ENCODE results near the gene MOCOS.

The MOCOS gene

DNA sequence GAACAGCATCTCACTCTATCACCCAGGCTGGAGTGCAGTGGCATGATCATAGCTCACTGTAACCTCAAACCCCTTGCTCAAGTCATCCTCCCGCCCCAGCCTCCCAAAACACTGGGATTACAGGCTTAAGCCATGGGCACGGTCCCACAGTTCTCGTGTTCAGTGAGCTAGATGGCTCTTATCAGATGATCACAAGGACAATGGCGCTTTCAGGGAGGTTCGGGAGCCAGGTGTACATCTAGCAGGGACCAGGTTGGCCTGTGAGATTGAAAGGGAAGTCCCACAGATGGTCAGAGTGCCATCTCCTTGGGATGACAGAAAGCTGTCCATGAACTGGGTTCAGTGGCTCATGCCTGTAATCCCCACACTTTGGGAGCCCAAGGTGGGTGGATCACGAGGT is 96.2 kb downstream of the MOCOS start:
- Histone ChIP-seq H3K27ac (ENCODE audit: low read length) (no peak overlapping the region), H3K36me3 (ENCODE audit: insufficient read depth, low read depth, low read length) (no peaks in the 10 kb centered on the region), H3K9ac (ENCODE audit: low read depth, low read length) (no peak overlapping the region), H3K4me3 (ENCODE audit: low read length) (no peak overlapping the region), H3K9me3 (ENCODE audit: insufficient read depth, low read depth, low read length) (no peaks in the 10 kb centered on the region), H3K27me3 (ENCODE audit: insufficient read depth, low read length) (no peaks in the 10 kb centered on the region; the same call in 1 of the 2 replicates), H3K4me1 (ENCODE audit: insufficient read depth, low read length) (no peaks in the 10 kb centered on the region)

DNA sequence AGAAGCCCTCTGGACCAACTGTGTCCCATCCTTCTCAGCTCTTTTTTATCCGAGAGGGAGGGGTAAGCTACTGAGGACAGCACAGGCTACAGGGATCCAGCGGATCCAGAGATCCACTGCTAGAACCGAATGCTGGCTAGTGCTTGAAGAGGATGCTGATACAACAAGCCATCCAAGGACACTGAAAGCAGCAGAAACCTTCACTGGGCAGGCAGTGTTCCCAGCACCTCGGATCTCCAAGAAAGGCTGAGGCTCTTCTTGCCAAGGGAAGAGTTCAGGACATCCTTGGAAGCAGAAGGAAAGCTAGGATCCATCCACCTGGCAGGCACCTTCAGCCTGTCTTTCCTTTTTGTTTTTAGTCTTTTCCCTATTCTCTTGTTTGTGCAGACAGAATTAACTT is 97.0 kb downstream of the MOCOS start:
- no peaks in the 10 kb centered on the region for H3K36me3 ChIP-seq (ENCODE audit: insufficient read depth, low read depth, low read length)
- no peaks in the 10 kb centered on the region for H3K4me1 ChIP-seq (ENCODE audit: insufficient read depth, low read length)
- H3K4me3 ChIP-seq (ENCODE audit: low read length), result no peak overlapping the region
- no peak overlapping the region for H3K27ac ChIP-seq (ENCODE audit: low read length)
- H3K9me3 ChIP-seq (ENCODE audit: insufficient read depth, low read depth, low read length), result no peaks in the 10 kb centered on the region
- H3K9ac ChIP-seq (ENCODE audit: low read depth, low read length), result no peak overlapping the region
- H3K27me3 ChIP-seq (ENCODE audit: insufficient read depth, low read length), result no peaks in the 10 kb centered on the region; the same call in 1 of the 2 replicates

DNA sequence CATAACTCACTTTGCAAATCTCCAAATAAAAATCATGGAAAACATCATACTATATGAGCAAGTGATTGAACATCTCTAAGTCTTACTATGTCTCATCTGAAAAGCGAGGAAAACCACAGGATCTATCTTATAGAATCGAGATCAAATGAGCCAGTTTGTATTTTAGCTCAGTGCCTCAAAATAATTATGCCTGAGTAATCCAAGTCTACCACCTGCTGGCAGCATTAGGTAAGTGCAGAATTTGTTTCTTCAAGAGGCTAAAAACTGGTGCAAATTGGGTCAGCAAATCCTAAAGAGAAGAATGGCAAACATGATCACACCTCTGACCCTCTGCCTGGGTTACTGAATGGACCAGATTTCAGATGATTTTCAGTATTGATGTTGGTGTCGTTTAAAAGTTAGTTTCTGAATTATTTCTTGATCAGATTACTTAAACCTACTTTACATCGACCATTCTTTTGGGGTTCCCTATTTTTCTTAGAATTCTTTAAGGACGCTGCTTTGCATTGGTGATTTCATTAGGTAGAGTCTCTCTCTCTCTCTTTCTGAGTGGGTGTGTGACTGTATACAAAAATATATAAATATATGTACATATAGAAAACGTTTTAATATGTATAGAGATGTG is 97.5 kb downstream of the MOCOS start:
- Histone ChIP-seq H3K9ac (ENCODE audit: low read depth, low read length) (no peak overlapping the region), H3K9me3 (ENCODE audit: insufficient read depth, low read depth, low read length) (no peaks in the 10 kb centered on the region), H3K36me3 (ENCODE audit: insufficient read depth, low read depth, low read length) (no peaks in the 10 kb centered on the region), H3K27me3 (ENCODE audit: insufficient read depth, low read length) (no peaks in the 10 kb centered on the region; the same call in 1 of the 2 replicates), H3K4me1 (ENCODE audit: insufficient read depth, low read length) (no peaks in the 10 kb centered on the region), H3K27ac (ENCODE audit: low read length) (no peak overlapping the region), H3K4me3 (ENCODE audit: low read length) (no peak overlapping the region)

DNA sequence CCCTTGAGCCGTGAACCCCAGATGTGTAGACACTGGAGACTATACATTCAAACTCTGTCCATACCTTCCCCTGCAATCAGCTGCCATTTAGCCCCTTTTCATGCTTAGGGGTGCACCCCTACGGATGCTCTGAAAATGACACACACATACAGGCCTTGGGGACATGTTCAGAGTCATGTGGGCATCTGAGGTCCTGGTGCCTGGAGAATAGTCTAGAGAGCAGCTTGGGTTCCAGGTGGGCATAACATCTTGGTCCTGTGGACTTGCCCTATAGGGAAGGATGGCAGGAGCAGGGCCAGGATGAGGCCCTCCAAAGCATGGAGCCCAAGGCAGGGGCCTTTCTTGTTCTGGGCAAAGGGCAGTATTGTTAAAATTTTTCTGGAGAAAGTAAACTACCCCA is 100.4 kb downstream of the MOCOS start:
- Histone ChIP-seq H3K36me3 (ENCODE audit: insufficient read depth, low read depth, low read length) (no peaks in the 10 kb centered on the region), H3K27me3 (ENCODE audit: insufficient read depth, low read length) (no peaks in the 10 kb centered on the region), H3K9me3 (ENCODE audit: insufficient read depth, low read depth, low read length) (no peaks in the 10 kb centered on the region), H3K27ac (ENCODE audit: low read length) (no peak overlapping the region), H3K9ac (ENCODE audit: low read depth, low read length) (no peak overlapping the region), H3K4me3 (ENCODE audit: low read length) (no peak overlapping the region), H3K4me1 (ENCODE audit: insufficient read depth, low read length) (no peaks in the 10 kb centered on the region)

DNA sequence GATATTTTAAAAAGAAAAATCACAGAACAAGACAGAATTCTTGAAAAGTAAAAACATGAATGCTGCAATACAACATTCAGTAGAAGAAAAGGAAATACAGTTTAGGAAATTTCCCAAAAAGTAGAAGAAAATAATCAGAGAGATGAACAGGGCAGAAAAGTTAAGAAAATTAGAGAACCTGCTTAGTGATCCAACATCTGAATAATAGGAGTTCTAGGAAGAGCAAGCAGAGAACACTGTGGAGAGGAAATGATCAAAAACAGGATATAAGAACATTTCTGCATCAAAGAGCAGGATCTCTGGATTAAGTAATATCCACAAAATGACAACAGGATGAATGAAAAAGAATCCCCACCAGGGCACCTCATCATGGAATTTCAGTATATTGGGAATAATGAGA is 101.4 kb downstream of the MOCOS start:
- Histone ChIP-seq H3K36me3 (ENCODE audit: insufficient read depth, low read depth, low read length) (no peaks in the 10 kb centered on the region), H3K4me1 (ENCODE audit: insufficient read depth, low read length) (no peaks in the 10 kb centered on the region), H3K9ac (ENCODE audit: low read depth, low read length) (no peak overlapping the region), H3K4me3 (ENCODE audit: low read length) (no peak overlapping the region), H3K27ac (ENCODE audit: low read length) (no peak overlapping the region), H3K27me3 (ENCODE audit: insufficient read depth, low read length) (peaks cover 8% of the 10 kb centered on the region), H3K9me3 (ENCODE audit: insufficient read depth, low read depth, low read length) (no peaks in the 10 kb centered on the region)

DNA sequence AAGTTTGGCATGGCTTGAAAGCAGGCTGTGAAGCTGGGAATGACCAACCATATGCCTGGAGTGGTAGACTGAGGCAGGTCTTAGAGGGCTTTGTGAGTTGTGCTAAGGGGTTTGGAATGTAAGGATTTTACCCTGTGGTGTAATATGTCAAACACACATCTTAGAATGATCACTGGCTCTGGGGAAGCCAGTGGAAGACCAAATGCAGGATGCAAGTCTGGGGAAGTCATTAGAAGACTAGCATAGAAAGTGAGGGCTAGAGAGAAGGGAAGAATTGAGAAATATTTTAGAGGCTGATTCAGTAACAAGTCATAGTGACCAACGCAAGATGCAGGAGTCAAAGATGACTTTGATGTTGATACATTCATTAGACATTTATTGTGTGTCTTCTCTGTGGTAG is 106.7 kb downstream of the MOCOS start:
- Histone ChIP-seq H3K4me1 (ENCODE audit: insufficient read depth, low read length) (peaks cover 6% of the 10 kb centered on the region; the same call in 1 of the 2 replicates), H3K27me3 (ENCODE audit: insufficient read depth, low read length) (peaks cover 41% of the 10 kb centered on the region), H3K27ac (ENCODE audit: low read length) (no peak overlapping the region), H3K9me3 (ENCODE audit: insufficient read depth, low read depth, low read length) (no peaks in the 10 kb centered on the region), H3K4me3 (ENCODE audit: low read length) (no peak overlapping the region), H3K9ac (ENCODE audit: low read depth, low read length) (no peak overlapping the region), H3K36me3 (ENCODE audit: insufficient read depth, low read depth, low read length) (no peaks in the 10 kb centered on the region)

DNA sequence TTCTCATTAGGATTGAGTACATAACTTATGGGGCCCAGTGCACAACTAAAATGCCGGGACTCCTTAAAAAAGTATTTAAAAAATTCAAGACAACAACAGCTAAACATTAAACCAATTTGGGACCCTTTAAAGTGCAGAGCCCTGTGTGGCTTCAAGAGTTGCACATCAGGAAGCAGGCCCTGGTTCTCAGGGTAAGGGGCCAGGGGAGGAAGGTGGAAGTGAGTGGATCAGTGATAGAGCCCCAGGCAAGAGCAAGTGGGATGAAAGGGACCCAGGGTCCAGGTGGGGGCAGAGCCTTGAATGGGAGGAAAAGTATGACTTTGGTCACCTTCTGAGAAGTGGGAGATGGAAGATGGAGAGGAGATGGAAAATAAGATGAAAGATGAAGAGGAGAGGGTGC is 107.9 kb downstream of the MOCOS start:
- H3K9ac ChIP-seq (ENCODE audit: low read depth, low read length), result no peak overlapping the region
- no peaks in the 10 kb centered on the region for H3K9me3 ChIP-seq (ENCODE audit: insufficient read depth, low read depth, low read length)
- H3K4me1 ChIP-seq (ENCODE audit: insufficient read depth, low read length), result peaks cover 8% of the 10 kb centered on the region; the same call in 1 of the 2 replicates
- H3K27me3 ChIP-seq (ENCODE audit: insufficient read depth, low read length), result peaks cover 53% of the 10 kb centered on the region
- no peak overlapping the region for H3K27ac ChIP-seq (ENCODE audit: low read length)
- H3K36me3 ChIP-seq (ENCODE audit: insufficient read depth, low read depth, low read length), result no peaks in the 10 kb centered on the region
- H3K4me3 ChIP-seq (ENCODE audit: low read length), result no peak overlapping the region

DNA sequence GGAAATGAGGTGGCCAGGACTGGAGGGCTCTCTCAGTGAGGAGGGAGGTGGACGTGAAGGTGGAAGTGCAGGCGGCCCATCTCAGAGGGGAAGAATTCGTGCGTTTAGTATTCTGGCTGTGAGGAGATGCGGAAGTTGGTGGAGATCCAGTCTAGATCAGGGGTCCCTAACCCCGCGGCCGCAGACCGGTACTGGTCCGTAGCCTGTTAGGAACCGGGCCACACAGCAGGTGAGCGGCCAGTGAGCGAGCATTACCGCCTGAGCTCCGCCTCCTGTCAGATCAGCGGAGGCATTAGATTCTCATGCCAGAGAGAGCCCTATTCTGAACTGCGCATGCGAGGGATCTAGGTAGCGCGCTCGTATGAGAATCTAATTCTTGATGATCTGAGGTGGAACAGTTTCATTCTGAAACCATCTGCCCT is 108.6 kb downstream of the MOCOS start:
- Histone ChIP-seq H3K36me3 (ENCODE audit: insufficient read depth, low read depth, low read length) (no peaks in the 10 kb centered on the region), H3K4me3 (ENCODE audit: low read length) (peak overlapping the region; percentile 41; the same call in 1 of the 2 replicates), H3K4me1 (ENCODE audit: insufficient read depth, low read length) (peaks cover 8% of the 10 kb centered on the region; the same call in 1 of the 2 replicates), H3K27ac (ENCODE audit: low read length) (no peak overlapping the region), H3K9ac (ENCODE audit: low read depth, low read length) (no peak overlapping the region), H3K9me3 (ENCODE audit: insufficient read depth, low read depth, low read length) (no peaks in the 10 kb centered on the region), H3K27me3 (ENCODE audit: insufficient read depth, low read length) (peaks cover 56% of the 10 kb centered on the region)

DNA sequence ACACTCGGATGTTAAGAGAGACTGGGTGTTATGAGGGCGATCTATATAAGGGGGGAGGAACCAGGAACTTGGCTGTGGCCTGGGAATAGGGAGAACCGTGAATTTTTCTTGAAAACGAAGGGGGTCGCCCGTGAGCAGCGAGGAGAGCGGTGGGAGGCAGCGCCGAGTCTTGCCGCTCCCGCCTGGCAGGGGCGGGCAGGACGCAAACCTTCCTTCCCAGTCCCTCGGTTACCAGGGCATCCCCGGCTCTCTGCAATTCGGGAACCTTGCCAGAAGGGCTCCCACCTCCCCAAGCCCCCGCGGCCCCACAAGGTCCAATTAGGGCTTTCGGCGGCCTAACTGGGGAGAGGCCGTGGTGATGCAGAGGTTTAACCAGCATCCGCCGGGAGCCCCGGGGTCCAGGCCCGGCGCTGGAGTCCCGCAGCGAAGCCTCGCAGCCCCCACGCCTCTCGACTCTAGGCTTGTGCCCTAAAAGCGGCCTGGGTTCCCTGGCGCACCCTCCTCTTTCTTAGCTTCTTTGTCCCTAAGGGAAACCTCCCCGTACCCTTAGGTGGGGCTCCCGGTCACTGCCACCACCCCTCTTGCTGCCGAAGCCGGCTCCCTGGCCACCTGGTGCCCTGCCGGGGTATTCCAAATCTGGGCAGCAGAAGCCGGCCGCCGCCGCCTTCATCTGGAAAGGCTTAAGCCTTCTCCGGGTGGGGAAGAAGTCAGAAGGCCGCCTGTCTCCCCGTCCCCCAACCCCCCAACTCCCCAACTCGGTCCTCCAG is 109.5 kb downstream of the MOCOS start:
- H3K9me3 ChIP-seq (ENCODE audit: insufficient read depth, low read depth, low read length), result no peaks in the 10 kb centered on the region
- peak overlapping the region; percentile 54; the same call in 1 of the 2 replicates for H3K9ac ChIP-seq (ENCODE audit: low read depth, low read length)
- H3K4me1 ChIP-seq (ENCODE audit: insufficient read depth, low read length), result peaks cover 8% of the 10 kb centered on the region; the same call in 1 of the 2 replicates
- peak overlapping the region; percentile 72 for H3K4me3 ChIP-seq (ENCODE audit: low read length)
- no peak overlapping the region for H3K27ac ChIP-seq (ENCODE audit: low read length)
- H3K27me3 ChIP-seq (ENCODE audit: insufficient read depth, low read length), result peaks cover 56% of the 10 kb centered on the region
- H3K36me3 ChIP-seq (ENCODE audit: insufficient read depth, low read depth, low read length), result no peaks in the 10 kb centered on the region

DNA sequence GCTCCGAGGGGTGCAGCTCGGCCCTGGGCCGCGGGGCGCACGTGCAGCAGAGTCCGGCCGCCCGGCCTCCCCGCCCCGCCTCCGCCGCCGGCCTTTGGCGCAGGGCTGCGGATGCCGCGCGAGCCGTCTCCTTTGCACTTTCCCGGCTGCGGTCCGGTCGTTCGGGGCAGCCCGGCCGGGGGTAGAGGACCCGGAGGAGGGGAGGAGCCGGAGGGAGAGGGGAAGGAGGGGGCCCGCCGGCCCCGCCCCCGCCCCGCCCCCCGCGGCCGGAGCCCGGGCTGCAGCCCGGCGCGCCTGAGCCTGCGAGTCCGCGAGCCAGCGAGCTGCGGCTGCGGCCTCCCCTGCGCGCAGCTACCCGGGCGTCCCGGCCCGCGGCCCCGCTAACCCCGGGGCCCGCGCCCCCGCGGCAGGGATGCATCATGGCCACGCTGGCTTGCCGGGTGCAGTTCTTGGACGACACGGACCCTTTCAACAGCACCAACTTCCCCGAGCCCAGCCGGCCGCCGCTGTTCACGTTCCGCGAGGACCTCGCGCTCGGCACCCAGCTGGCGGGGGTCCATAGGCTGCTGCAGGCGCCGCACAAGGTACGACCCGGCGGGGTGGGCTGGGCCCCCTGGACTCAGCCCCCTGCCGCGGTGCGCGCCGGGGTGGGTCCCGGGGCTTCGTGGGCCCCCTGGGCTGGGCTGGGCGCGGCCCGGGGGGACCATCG is 110.3 kb downstream of the MOCOS start, which contains the start of gene FHOD3:
Gene FHOD3 (plus strand): TSS at position 297 of the 709 bp plus-strand sequence. CDS start 123 bp downstream, at position 420.
- H3K9me3 ChIP-seq (ENCODE audit: insufficient read depth, low read depth, low read length), result no peaks in the 10 kb centered on the region
- H3K4me3 ChIP-seq (ENCODE audit: low read length), result peak within 1 kb of the TSS; percentile 72
- H3K36me3 ChIP-seq (ENCODE audit: insufficient read depth, low read depth, low read length), result no peaks in the 10 kb centered on the region
- H3K4me1 ChIP-seq (ENCODE audit: insufficient read depth, low read length), result peaks cover 12% of the 10 kb centered on the region; the same call in 1 of the 2 replicates
- no peak within 1 kb of the TSS for H3K27ac ChIP-seq (ENCODE audit: low read length)
- peaks cover 56% of the 10 kb centered on the region for H3K27me3 ChIP-seq (ENCODE audit: insufficient read depth, low read length)
- H3K9ac ChIP-seq (ENCODE audit: low read depth, low read length), result peak within 1 kb of the TSS; percentile 54; the same call in 1 of the 2 replicates

DNA sequence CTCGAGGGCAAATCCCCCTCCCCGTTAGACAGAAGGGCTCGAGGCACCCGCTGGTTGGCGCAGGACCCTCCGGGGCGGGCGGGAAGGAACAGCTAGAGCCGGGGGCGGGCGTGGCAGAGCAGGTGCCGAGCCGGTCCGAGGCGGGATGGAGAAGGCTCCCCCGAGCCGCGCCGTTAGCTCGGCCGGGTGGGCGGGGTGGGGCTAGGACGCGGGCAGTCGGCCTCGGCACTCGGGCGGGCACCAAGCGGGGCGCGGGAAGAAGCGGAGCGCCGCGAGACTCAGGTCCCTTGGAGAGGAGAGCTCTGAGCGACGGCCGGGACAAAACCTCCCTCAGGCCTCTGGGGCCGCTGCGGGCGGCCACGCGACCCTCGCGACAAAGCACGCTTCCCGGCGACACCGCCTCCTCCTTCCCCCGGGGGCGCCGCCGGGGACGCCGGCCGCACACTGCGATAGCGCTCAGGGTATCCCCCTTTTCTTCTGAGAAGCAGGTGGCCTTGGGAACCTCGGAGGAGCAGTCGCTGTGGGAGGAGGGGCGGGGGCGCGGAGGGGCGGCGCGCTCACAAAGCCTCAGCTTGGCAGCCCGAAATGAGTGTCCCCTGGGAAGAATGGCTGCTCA is 110.9 kb downstream of the MOCOS start:
- H3K27ac ChIP-seq (ENCODE audit: low read length), result no peak overlapping the region
- no peaks in the 10 kb centered on the region for H3K9me3 ChIP-seq (ENCODE audit: insufficient read depth, low read depth, low read length)
- peak overlapping the region; percentile 35; the same call in 1 of the 2 replicates for H3K9ac ChIP-seq (ENCODE audit: low read depth, low read length)
- peaks cover 51% of the 10 kb centered on the region for H3K27me3 ChIP-seq (ENCODE audit: insufficient read depth, low read length)
- H3K4me1 ChIP-seq (ENCODE audit: insufficient read depth, low read length), result peaks cover 15% of the 10 kb centered on the region
- peak overlapping the region; percentile 70 for H3K4me3 ChIP-seq (ENCODE audit: low read length)
- no peaks in the 10 kb centered on the region for H3K36me3 ChIP-seq (ENCODE audit: insufficient read depth, low read depth, low read length)

All from iPS-20b (cell line).